C4-2B (cell line): ENCODE measurements around the gene CARM1.

Experiments used
- ZFX ChIP-seq: fragments of 450-650 bp; IDR thresholded peaks from 2 replicates; pipeline ENCODE4 v1.6.1; 2017
- TF ChIP-seq, protein P1 (sequence below): fragments of 450-650 bp; conservative IDR thresholded peaks from 2 replicates; pipeline ENCODE4 v1.5.1; 2017; ENCODE audit warnings: mild to moderate bottlenecking

DNA sequence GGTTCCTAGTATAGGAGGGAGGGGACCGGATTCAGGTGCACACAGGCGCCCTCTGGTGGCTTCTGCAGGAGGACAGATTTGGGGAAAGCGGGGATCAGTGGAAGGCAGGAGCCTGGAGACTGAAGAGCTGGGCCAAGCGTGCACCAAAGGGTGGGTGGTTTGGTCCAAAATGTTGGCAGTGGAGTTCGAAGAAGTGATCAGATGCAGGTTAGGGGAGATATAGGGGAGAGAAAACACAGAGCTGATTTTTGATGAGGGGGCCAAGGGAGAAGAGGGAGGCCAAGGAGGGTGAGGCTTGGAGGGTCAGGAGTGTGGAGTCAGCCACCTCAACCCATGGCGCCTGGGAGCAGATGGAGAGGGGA is 6.8 kb upstream of the CARM1 start:
- TF ChIP-seq, protein P1, sequence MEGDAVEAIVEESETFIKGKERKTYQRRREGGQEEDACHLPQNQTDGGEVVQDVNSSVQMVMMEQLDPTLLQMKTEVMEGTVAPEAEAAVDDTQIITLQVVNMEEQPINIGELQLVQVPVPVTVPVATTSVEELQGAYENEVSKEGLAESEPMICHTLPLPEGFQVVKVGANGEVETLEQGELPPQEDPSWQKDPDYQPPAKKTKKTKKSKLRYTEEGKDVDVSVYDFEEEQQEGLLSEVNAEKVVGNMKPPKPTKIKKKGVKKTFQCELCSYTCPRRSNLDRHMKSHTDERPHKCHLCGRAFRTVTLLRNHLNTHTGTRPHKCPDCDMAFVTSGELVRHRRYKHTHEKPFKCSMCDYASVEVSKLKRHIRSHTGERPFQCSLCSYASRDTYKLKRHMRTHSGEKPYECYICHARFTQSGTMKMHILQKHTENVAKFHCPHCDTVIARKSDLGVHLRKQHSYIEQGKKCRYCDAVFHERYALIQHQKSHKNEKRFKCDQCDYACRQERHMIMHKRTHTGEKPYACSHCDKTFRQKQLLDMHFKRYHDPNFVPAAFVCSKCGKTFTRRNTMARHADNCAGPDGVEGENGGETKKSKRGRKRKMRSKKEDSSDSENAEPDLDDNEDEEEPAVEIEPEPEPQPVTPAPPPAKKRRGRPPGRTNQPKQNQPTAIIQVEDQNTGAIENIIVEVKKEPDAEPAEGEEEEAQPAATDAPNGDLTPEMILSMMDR: peak; percentile 98
- TF ChIP-seq ZFX: no peak
